ENCODE data around the gene RHCG. TPM values are rescaled to one million over a fixed set of nuclear protein-coding genes. Genes with fewer than 3 reads are reported as not detected.

RHCG gene
- total RNA-seq, 1 experiment from 2014 or later = 3.0 TPM

DNA sequence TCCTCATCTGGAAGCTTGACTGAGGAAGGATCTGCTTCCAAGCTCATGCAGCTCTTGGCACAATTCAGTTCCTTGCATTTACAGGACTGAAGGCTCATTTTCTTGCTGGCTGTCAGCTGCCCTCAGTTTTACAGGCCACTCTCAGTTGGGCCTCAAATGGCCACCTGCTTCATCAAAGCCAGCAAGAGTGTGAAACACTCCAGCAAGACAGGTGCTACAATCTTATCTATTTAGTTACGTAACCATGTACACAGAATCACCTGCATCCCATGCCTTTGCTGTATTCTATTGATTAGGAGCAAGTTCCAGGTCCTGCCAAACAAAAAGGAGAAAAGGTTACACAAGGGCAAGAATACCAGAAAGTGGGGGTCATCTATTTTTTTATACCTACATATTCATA is 40.8 kb downstream of the RHCG start:
- no peaks in the 10 kb centered on the region for H3K27me3 ChIP-seq (ENCODE audit: control insufficient read depth, insufficient read depth, low read length)
- DNase-seq (ENCODE audit: low read depth, low spot score) (no peak), ATAC-seq (no peak)
- TF ChIP-seq, protein P1, sequence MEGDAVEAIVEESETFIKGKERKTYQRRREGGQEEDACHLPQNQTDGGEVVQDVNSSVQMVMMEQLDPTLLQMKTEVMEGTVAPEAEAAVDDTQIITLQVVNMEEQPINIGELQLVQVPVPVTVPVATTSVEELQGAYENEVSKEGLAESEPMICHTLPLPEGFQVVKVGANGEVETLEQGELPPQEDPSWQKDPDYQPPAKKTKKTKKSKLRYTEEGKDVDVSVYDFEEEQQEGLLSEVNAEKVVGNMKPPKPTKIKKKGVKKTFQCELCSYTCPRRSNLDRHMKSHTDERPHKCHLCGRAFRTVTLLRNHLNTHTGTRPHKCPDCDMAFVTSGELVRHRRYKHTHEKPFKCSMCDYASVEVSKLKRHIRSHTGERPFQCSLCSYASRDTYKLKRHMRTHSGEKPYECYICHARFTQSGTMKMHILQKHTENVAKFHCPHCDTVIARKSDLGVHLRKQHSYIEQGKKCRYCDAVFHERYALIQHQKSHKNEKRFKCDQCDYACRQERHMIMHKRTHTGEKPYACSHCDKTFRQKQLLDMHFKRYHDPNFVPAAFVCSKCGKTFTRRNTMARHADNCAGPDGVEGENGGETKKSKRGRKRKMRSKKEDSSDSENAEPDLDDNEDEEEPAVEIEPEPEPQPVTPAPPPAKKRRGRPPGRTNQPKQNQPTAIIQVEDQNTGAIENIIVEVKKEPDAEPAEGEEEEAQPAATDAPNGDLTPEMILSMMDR (IDR thresholded peaks at IDR 0.05) = no peak
- TF ChIP-seq SIN3A (IDR thresholded peaks at IDR 0.05; ENCODE audit: borderline replicate concordance, insufficient read depth, low read depth, low read length) (no peak), POLR2AphosphoS5 (IDR thresholded peaks at IDR 0.05; ENCODE audit: low read depth, low read length) (no peak), TCF7L2 (IDR thresholded peaks at IDR 0.05; ENCODE audit: low read depth, low read length) (no peak)
- TF ChIP-seq, protein P2, sequence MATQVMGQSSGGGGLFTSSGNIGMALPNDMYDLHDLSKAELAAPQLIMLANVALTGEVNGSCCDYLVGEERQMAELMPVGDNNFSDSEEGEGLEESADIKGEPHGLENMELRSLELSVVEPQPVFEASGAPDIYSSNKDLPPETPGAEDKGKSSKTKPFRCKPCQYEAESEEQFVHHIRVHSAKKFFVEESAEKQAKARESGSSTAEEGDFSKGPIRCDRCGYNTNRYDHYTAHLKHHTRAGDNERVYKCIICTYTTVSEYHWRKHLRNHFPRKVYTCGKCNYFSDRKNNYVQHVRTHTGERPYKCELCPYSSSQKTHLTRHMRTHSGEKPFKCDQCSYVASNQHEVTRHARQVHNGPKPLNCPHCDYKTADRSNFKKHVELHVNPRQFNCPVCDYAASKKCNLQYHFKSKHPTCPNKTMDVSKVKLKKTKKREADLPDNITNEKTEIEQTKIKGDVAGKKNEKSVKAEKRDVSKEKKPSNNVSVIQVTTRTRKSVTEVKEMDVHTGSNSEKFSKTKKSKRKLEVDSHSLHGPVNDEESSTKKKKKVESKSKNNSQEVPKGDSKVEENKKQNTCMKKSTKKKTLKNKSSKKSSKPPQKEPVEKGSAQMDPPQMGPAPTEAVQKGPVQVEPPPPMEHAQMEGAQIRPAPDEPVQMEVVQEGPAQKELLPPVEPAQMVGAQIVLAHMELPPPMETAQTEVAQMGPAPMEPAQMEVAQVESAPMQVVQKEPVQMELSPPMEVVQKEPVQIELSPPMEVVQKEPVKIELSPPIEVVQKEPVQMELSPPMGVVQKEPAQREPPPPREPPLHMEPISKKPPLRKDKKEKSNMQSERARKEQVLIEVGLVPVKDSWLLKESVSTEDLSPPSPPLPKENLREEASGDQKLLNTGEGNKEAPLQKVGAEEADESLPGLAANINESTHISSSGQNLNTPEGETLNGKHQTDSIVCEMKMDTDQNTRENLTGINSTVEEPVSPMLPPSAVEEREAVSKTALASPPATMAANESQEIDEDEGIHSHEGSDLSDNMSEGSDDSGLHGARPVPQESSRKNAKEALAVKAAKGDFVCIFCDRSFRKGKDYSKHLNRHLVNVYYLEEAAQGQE (IDR thresholded peaks at IDR 0.05; ENCODE audit: insufficient read depth in 1 of 2, low read depth in 2 of 2, low read length in 1 of 2) = no peak
- ChIA-PET POLR2A (no interaction called here), CTCF (interaction anchor here (0.6 kb wide), 1 partner anchor 32 kb away, joined by 4 read pairs; no protein-coding TSS in a partner anchor)
- BruUV-seq (replicated peaks) = no TSS peak
- intact Hi-C loops (cut with micrococcal nuclease; ENCODE audit: unreplicated experiment) (no loop called here), in situ Hi-C loops (cut with HindIII; ENCODE audit: low pct_unique_long_range_greater_than_20kb, low sequenced_read_pairs) (no loop called here)
- H3K36me3 ChIP-seq (ENCODE audit: control insufficient read depth, insufficient read depth, low read length) = no peaks in the 10 kb centered on the region
- no peaks in the 10 kb centered on the region for H3K9me3 ChIP-seq (ENCODE audit: control insufficient read depth, insufficient read depth, low read depth, low read length)
- H3K4me1 ChIP-seq (ENCODE audit: control insufficient read depth, insufficient read depth, low read length) = no peaks in the 10 kb centered on the region
- H3K4me3 ChIP-seq (ENCODE audit: low read depth in 2 of 2, low read length in 2 of 2) = no peak overlapping the region
- no peak overlapping the region for H3K27ac ChIP-seq (ENCODE audit: low read length)

DNA sequence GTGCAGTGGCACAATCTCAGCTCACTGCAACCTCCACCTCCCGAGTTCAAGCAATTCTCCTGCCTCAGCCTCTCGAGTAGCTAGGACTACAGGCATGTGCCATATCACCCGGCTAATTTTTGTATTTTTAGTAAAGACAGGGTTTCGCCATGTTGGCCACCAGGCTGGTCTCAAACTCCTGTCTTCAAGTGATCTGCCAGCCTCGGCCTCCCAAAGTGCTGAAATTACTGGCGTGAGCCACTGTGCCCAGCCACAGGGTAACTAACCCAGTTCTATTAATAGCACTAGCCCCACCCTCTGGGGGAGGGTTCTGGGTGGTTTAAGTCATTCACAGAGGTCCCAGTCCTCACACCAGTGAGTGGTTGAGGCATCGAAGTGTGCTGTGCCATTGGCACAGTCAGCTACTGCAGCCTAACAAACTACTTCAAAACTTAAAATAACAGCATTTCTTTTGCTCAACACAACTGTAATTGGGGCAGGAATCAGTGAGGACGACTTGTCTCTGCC is 44.0 kb downstream of the RHCG start:
- H3K4me1 ChIP-seq (ENCODE audit: control insufficient read depth, insufficient read depth, low read length) = no peaks in the 10 kb centered on the region
- BruUV-seq (replicated peaks) = no TSS peak
- no peaks in the 10 kb centered on the region for H3K36me3 ChIP-seq (ENCODE audit: control insufficient read depth, insufficient read depth, low read length)
- no peaks in the 10 kb centered on the region for H3K27me3 ChIP-seq (ENCODE audit: control insufficient read depth, insufficient read depth, low read length)
- intact Hi-C loops (cut with micrococcal nuclease; ENCODE audit: unreplicated experiment) = no loop called here
- CTCF ChIA-PET = no interaction called here
- POLR2A ChIA-PET = no interaction called here
- TF ChIP-seq TCF7L2 (IDR thresholded peaks at IDR 0.05; ENCODE audit: low read depth, low read length) (no peak), POLR2AphosphoS5 (IDR thresholded peaks at IDR 0.05; ENCODE audit: low read depth, low read length) (no peak), SIN3A (IDR thresholded peaks at IDR 0.05; ENCODE audit: borderline replicate concordance, insufficient read depth, low read depth, low read length) (no peak)
- TF ChIP-seq, protein P1 (IDR thresholded peaks at IDR 0.05) = no peak
- TF ChIP-seq, protein P2 (IDR thresholded peaks at IDR 0.05; ENCODE audit: insufficient read depth in 1 of 2, low read depth in 2 of 2, low read length in 1 of 2) = no peak
- H3K4me3 ChIP-seq (ENCODE audit: low read depth in 2 of 2, low read length in 2 of 2) = no peak overlapping the region
- no peak for ATAC-seq
- H3K27ac ChIP-seq (ENCODE audit: low read length) = no peak overlapping the region
- in situ Hi-C loops (cut with HindIII; ENCODE audit: low pct_unique_long_range_greater_than_20kb, low sequenced_read_pairs) = no loop called here
- no peaks in the 10 kb centered on the region for H3K9me3 ChIP-seq (ENCODE audit: control insufficient read depth, insufficient read depth, low read depth, low read length)
- no peak for DNase-seq (ENCODE audit: low read depth, low spot score)
